ENCODE data around the gene ACKR4. TPM values are rescaled to one million over a fixed set of nuclear protein-coding genes. Genes with fewer than 3 reads are reported as not detected.
A peak's percentile ranks its signal among the peaks of the same experiment; 100 is the strongest.
"Not testable (repeated sequence)": the region's sequence is repeated elsewhere in the genome, so short reads cannot be mapped to it uniquely, and the experiment has no call there.

ACKR4 gene
- total RNA-seq: not detected

DNA sequence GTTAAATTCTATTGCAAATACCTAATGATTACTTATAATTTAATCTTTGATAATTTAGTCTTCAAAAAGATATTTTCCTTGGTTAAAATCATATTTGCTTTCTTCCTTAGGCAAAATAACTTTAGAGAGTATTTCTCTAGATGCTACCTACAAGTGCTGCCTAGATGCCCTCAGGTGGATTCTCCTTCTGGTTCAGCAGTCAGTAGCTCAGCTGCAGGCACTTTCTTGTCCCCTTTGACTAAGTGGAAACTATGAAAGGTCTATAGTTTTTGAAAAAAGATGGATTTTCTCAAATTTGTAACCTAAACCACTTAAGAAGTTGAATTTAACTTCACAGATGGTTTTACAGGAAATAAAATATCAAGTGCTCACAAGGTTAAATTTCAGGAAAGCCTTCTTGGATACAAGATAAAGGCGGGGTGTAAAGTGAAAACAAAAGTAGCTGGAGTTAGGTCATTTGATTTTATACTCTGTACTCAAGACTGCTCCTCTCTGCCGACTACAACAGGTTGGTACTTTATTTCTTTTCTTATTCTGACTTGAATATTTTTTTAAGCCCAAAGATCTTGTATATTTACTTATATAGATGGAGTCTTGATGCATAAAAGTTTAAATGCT is at the start of gene ACKR4:
TSS of gene ACKR4 (plus strand) at position 455 of the 618 bp plus-strand sequence. CDS start 3,128 bp downstream, outside the sequence.
- no peak within 1 kb of the TSS for H3K27ac Mint-ChIP-seq
- POLR2A ChIA-PET: no interaction called here
- DNase-seq (no peak), ATAC-seq (ENCODE audit: low read depth) (no peak)
- peaks cover 22% of the 10 kb centered on the region for H3K36me3 Mint-ChIP-seq
- H3K4me1 Mint-ChIP-seq: peaks cover 6% of the 10 kb centered on the region
- no peaks in the 10 kb centered on the region for H3K27me3 Mint-ChIP-seq
- peaks cover 1% of the 10 kb centered on the region for H3K9me3 Mint-ChIP-seq
- peak within 1 kb of the TSS; percentile 12 for H3K4me3 Mint-ChIP-seq

DNA sequence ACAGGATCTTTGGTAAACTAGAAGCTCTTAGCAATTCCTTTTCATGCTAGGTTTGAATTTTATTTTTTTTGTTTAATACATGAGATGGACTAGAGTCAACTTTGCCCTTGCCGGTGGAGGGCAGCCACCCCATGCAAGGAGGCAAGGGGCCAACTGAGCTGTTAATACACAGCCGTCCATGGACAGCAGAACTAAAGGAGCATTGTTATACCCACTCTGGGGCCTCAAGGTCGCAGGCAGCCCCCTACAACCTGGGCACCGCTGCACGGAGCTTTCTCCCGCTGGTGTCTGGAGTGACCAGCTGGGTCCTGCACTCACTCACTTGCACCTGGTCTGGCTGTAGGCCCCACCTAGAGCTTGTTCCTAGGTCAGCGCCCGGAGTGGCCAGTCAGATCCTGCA is 47.9 kb upstream of the ACKR4 start:
- Mint-ChIP-seq H3K9me3 (no peaks in the 10 kb centered on the region), H3K4me1 (peaks cover 32% of the 10 kb centered on the region), H3K4me3 (no peak overlapping the region), H3K27ac (no peak overlapping the region), H3K36me3 (peaks cover 5% of the 10 kb centered on the region), H3K27me3 (no peaks in the 10 kb centered on the region)
- no peak for ATAC-seq (ENCODE audit: low read depth)
- POLR2A ChIA-PET: no interaction called here
- DNase-seq: no peak

DNA sequence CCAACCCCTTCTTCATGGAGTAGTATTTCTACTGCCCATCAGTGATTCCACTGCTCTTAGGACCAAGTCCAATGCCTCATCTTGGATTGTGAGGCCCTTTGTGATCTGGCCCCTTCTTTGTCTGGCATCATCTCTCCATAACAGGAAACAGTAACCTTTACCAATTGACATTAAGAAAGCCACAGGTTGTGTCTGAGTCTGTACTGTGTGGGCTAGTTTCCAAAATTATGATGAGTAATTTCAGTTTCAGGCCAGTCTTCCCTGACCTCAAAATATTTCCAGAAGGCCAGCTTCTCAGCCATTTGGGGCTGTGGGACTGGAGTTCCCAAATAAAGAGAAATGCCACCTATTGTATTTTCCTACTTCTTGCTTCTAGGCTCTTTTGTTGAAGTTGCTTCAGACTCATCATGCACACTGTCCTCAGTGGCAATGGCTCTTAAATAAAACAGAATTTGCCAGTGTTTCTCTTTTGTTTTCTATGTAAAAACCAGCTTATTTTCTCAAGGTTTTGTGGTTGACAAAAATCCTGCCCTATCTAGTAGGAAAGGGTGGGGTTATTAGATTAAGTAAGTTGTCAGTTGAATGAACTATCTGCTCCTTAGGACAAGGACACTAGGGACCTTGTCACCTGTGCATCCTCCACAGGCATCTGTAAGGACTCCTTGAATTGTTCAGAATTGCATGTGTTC is 47.0 kb upstream of the ACKR4 start:
- POLR2A ChIA-PET: interaction anchor here (0.6 kb wide), 1 partner anchor 108 kb away, joined by 6 read pairs; no protein-coding TSS in a partner anchor
- peak; percentile 73 for ATAC-seq (ENCODE audit: low read depth)

DNA sequence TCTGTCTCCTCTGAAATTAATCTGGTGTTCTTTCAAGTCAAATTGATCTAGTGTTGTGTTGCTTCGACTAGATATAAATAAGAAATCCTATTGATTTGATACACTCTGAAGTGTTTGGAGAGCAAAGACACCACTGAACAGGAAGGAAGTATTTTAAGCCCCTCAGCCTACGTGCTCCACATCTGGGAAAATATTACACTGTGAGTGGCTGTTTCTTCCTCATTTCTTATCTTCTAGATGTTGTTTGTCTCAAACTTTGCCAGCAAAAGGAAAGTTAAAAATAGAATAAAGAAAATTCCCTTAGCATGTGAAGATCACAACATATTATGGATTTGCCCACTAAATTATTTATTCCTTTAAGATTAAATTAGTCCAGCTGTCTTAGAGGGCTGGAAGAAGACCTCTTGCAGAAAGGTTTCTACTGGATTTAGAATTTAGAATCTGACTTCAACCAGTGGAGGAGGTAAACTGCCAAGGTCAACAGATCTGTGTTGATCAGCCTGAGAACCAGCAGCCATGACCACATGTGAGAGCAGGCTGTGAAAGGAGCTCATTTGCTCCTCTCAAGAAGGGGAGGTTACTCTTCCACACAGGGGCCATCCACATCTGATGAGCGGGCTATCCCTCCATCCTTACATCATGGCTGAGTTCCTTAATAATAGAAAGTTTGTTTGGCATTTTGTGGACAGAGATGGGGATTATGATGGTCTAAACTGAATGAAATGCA is 46.3 kb upstream of the ACKR4 start:
- Mint-ChIP-seq H3K36me3 (peaks cover 2% of the 10 kb centered on the region), H3K4me1 (peaks cover 25% of the 10 kb centered on the region), H3K4me3 (peak overlapping the region; percentile 2), H3K9me3 (no peaks in the 10 kb centered on the region), H3K27ac (peak overlapping the region; percentile 51), H3K27me3 (no peaks in the 10 kb centered on the region)
- POLR2A ChIA-PET: no interaction called here
- ATAC-seq (ENCODE audit: low read depth) (peak; percentile 30), DNase-seq (no peak)

More for the DNA sequence above, 47.0 kb upstream of the ACKR4 start:
- peaks cover 5% of the 10 kb centered on the region for H3K36me3 Mint-ChIP-seq
- peak overlapping the region; percentile 23 for H3K4me3 Mint-ChIP-seq
- DNase-seq: no peak
- H3K9me3 Mint-ChIP-seq: no peaks in the 10 kb centered on the region
- H3K4me1 Mint-ChIP-seq: peaks cover 27% of the 10 kb centered on the region
- peak overlapping the region; percentile 75 for H3K27ac Mint-ChIP-seq
- no peaks in the 10 kb centered on the region for H3K27me3 Mint-ChIP-seq

- H3K4me3 Mint-ChIP-seq: no peak overlapping the region
- POLR2A ChIA-PET: no interaction called here
- ATAC-seq (ENCODE audit: low read depth): no peak
- peaks cover 20% of the 10 kb centered on the region for H3K4me1 Mint-ChIP-seq
- no peak overlapping the region for H3K27ac Mint-ChIP-seq
- no peaks in the 10 kb centered on the region for H3K9me3 Mint-ChIP-seq
- H3K36me3 Mint-ChIP-seq: peaks cover 4% of the 10 kb centered on the region
- H3K27me3 Mint-ChIP-seq: no peaks in the 10 kb centered on the region
- no peak for DNase-seq
Observed at GRCh38 chr3:132553826-132554225, 43.2 kb upstream of the ACKR4 start.

DNA sequence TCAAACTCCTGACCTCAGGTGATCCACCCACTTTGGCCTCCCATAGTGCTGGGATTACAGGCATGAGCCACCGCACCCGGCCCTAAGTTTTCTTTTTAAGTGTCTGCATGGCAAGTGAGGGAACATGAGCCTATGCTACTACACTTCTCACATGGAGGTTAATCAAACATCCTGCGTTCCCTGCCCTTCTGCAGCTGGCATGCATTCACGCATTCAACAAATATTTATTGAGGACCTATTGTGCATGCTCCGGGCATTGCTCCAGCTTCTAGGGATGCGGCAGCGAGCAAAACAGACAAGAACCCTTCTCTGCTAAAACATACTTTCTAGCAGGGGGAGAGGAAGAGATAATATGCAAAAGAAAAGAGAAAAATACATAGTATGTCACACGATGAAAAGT is 42.6 kb upstream of the ACKR4 start:
- peaks cover 4% of the 10 kb centered on the region for H3K36me3 Mint-ChIP-seq
- DNase-seq (no peak), ATAC-seq (ENCODE audit: low read depth) (no peak)
- POLR2A ChIA-PET: no interaction called here
- no peaks in the 10 kb centered on the region for H3K27me3 Mint-ChIP-seq
- H3K9me3 Mint-ChIP-seq: no peaks in the 10 kb centered on the region
- no peak overlapping the region for H3K4me3 Mint-ChIP-seq
- H3K4me1 Mint-ChIP-seq: peaks cover 18% of the 10 kb centered on the region
- H3K27ac Mint-ChIP-seq: no peak overlapping the region

- ATAC-seq (ENCODE audit: low read depth): no peak
- Mint-ChIP-seq H3K4me3 (no peak overlapping the region), H3K4me1 (peaks cover 8% of the 10 kb centered on the region), H3K9me3 (no peaks in the 10 kb centered on the region), H3K27me3 (no peaks in the 10 kb centered on the region), H3K36me3 (peaks cover 2% of the 10 kb centered on the region), H3K27ac (no peak overlapping the region)
- DNase-seq: no peak
- POLR2A ChIA-PET: no interaction called here
Observed at GRCh38 chr3:132555306-132556035, 41.6 kb upstream of the ACKR4 start.

GRCh38 chr3:132556036-132556386 is 41.1 kb upstream of the ACKR4 start:
- H3K4me1 Mint-ChIP-seq; H3K4me3 Mint-ChIP-seq; H3K9me3 Mint-ChIP-seq; POLR2A ChIA-PET; H3K27ac Mint-ChIP-seq; DNase-seq; H3K27me3 Mint-ChIP-seq; ATAC-seq (ENCODE audit: low read depth); H3K36me3 Mint-ChIP-seq: not testable (repeated sequence)

GRCh38 chr3:132556508-132557159 is 40.4 kb upstream of the ACKR4 start:
- ATAC-seq (ENCODE audit: low read depth) (no peak), DNase-seq (no peak)
- peaks cover 2% of the 10 kb centered on the region for H3K36me3 Mint-ChIP-seq
- no peak overlapping the region for H3K4me3 Mint-ChIP-seq
- H3K4me1 Mint-ChIP-seq: peaks cover 2% of the 10 kb centered on the region
- no peaks in the 10 kb centered on the region for H3K9me3 Mint-ChIP-seq
- H3K27ac Mint-ChIP-seq: no peak overlapping the region
- POLR2A ChIA-PET: no interaction called here
- H3K27me3 Mint-ChIP-seq: no peaks in the 10 kb centered on the region

- Mint-ChIP-seq H3K4me1 (no peaks in the 10 kb centered on the region), H3K27ac (no peak overlapping the region), H3K27me3 (no peaks in the 10 kb centered on the region), H3K9me3 (no peaks in the 10 kb centered on the region), H3K4me3 (no peak overlapping the region), H3K36me3 (peaks cover 24% of the 10 kb centered on the region)
- ATAC-seq (ENCODE audit: low read depth) (no peak), DNase-seq (no peak)
- POLR2A ChIA-PET: no interaction called here
Observed at GRCh38 chr3:132561003-132561402, 36.1 kb upstream of the ACKR4 start.

- Mint-ChIP-seq H3K27ac (no peak overlapping the region), H3K4me3 (no peak overlapping the region), H3K4me1 (no peaks in the 10 kb centered on the region), H3K9me3 (no peaks in the 10 kb centered on the region), H3K36me3 (peaks cover 22% of the 10 kb centered on the region), H3K27me3 (no peaks in the 10 kb centered on the region)
- ATAC-seq (ENCODE audit: low read depth) (no peak), DNase-seq (no peak)
- POLR2A ChIA-PET: no interaction called here
Observed at GRCh38 chr3:132563420-132564069, 33.5 kb upstream of the ACKR4 start.

DNA sequence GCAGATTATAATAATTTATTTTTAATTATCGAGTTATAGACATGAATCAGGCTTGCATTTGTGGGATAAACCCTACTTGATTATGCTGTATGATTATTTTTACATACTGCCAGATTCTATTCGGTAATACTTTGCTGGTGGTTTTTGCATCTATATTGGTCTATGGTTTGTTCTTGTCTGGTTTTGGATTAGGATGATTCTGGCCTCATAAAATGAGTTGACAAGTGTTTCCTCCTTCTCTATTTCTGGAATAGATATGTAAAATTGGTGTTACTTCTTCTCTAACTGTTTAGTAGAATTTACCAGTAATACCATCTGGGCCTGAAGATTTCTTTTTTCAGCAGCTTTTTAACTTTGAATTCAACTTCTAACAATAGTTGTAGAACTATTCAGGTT is 33.0 kb upstream of the ACKR4 start:
- Mint-ChIP-seq H3K4me3 (no peak overlapping the region), H3K27ac (no peak overlapping the region), H3K4me1 (no peaks in the 10 kb centered on the region), H3K27me3 (no peaks in the 10 kb centered on the region), H3K36me3 (peaks cover 24% of the 10 kb centered on the region), H3K9me3 (no peaks in the 10 kb centered on the region)
- ATAC-seq (ENCODE audit: low read depth): no peak
- DNase-seq: no peak
- POLR2A ChIA-PET: no interaction called here

DNA sequence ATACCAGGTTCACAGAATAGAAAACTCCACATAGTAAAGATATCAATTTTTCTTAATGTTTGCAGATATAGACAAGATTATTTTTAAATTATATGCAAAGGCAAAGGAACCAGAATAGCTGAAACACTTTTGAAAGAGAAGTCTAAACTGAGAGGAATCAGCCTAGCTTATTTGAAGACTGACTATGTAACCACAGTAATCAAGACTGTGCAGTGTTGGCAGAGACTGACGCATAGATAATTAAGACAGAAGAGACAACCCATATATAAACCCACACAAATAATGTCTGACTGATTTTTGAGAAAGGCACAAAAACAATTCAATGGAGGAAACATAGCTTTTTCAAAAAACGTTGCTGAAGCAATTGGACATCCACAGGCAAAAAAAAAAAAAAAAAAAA is 28.6 kb upstream of the ACKR4 start:
- ATAC-seq (ENCODE audit: low read depth) (no peak), DNase-seq (no peak)
- no peak overlapping the region for H3K27ac Mint-ChIP-seq
- no peaks in the 10 kb centered on the region for H3K4me1 Mint-ChIP-seq
- no peak overlapping the region for H3K4me3 Mint-ChIP-seq
- H3K27me3 Mint-ChIP-seq: no peaks in the 10 kb centered on the region
- POLR2A ChIA-PET: interaction anchor here (0.6 kb wide), 1 partner anchor 25 kb away, joined by 3 read pairs; no protein-coding TSS in a partner anchor
- no peaks in the 10 kb centered on the region for H3K9me3 Mint-ChIP-seq
- peaks cover 34% of the 10 kb centered on the region for H3K36me3 Mint-ChIP-seq
